Measurements from ENCODE around the gene TTC23. TPM values are rescaled to one million over a fixed set of nuclear protein-coding genes. Genes with fewer than 3 reads are reported as not detected.
A peak's percentile ranks its signal among the peaks of the same experiment; 100 is the strongest.

TTC23 gene
- total RNA-seq, 2 experiments from 2014 or later, result 2.8 to 7.6 TPM

DNA sequence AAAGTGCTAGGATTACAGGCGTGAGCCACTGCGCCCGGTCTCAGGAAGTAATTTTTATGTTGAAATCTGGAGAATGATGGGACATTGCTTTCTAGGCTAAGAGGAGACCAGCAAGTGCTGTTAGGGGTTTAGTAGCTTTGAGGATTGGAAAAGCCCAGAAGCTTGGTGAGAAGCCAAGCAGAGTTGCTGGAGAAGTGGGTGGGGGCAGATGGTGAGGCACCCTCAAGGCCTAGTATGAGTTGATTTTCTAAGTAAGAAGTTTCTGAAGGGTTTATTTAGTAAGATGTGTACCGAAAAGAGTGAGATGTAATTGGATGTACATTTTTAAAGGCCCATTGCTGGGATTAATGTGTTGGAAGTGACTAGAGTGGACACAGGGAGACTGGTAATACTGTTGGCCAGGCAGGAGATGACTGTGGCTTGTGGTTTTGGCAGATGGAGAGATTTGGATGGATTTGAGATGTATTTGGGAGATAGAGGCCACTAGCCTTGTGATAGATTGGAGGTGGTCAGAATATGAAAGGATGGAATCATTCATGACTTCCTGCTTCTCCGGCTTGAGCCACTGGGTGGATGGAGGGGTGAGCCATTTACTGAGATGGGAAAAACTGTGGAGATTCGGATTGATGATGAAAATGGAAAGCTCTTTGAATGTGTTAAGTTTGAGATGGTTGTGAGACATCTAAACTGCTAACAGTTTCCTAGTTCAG, 4.2 kb upstream of the TTC23 start:
- CTCF ChIA-PET (ENCODE audit: unreplicated experiment), result interaction anchor here (0.5 kb wide), 1 partner anchor 1882 kb away, joined by 3 read pairs; no protein-coding TSS in a partner anchor

DNA sequence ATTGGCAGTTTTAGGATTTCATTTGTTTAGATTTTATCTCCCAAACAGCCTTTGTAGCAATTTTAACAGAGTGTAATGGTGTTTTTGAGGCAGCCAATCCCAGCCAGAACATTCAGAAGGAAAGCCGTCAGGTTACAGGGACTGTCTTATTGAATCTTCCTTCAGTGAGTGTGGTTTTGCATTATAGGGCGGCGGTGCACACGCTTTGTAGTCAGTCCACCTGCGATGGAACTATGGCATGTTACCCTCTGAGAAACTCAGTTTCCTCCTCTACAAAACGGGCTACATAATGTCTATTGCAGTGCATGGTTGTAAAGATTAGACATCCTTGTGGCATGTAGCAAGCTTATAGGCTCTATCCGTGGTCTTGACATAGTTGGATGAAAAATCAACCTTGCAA, 2.9 kb upstream of the TTC23 start:
- H3K4me2 ChIP-seq (ENCODE audit: low read length), result peak overlapping the region; percentile 95
- no peak for TF ChIP-seq EZH2phosphoT487 (IDR thresholded peaks at IDR 0.05; ENCODE audit: borderline replicate concordance, low read depth, low read length)
- TF ChIP-seq, protein P1, sequence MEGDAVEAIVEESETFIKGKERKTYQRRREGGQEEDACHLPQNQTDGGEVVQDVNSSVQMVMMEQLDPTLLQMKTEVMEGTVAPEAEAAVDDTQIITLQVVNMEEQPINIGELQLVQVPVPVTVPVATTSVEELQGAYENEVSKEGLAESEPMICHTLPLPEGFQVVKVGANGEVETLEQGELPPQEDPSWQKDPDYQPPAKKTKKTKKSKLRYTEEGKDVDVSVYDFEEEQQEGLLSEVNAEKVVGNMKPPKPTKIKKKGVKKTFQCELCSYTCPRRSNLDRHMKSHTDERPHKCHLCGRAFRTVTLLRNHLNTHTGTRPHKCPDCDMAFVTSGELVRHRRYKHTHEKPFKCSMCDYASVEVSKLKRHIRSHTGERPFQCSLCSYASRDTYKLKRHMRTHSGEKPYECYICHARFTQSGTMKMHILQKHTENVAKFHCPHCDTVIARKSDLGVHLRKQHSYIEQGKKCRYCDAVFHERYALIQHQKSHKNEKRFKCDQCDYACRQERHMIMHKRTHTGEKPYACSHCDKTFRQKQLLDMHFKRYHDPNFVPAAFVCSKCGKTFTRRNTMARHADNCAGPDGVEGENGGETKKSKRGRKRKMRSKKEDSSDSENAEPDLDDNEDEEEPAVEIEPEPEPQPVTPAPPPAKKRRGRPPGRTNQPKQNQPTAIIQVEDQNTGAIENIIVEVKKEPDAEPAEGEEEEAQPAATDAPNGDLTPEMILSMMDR (conservative IDR thresholded peaks at IDR 0.05; ENCODE audit: low read length), result no peak
- H3K27ac ChIP-seq (ENCODE audit: low read depth, low read length, poor library complexity, severe bottlenecking), result peak overlapping the region; percentile 55
- no peaks in the 10 kb centered on the region for H3K9me2 ChIP-seq (ENCODE audit: insufficient read depth, low read length)
- peaks cover 26% of the 10 kb centered on the region; the same call in 1 of the 2 replicates for H3K79me2 ChIP-seq (ENCODE audit: insufficient read depth, low read depth, low read length)
- TSS peak; percentile 60 for BruUV-seq (replicated peaks)
- intact Hi-C loops (cut with micrococcal nuclease; ENCODE audit: unreplicated experiment), result loop anchor here (5.0 kb wide), 2 partner anchors 315 to 1675 kb away; partner anchors contain the start of gene MEF2A
- no peaks in the 10 kb centered on the region for H3K9me3 ChIP-seq (ENCODE audit: low read length)
- ChIA-PET CTCF (ENCODE audit: unreplicated experiment) (no interaction called here), POLR2A (interaction anchor here (0.9 to 2.1 kb wide), 4 partner anchors 8 to 481 kb away, joined by 3 to 9 read pairs (median 3); partner anchors contain the start of gene LYSMD4)
- peak overlapping the region; percentile 97; the same call in 1 of the 2 replicates for H2AFZ ChIP-seq (ENCODE audit: low read length)
- H4K20me1 ChIP-seq (ENCODE audit: insufficient read depth, low read length), result no peaks in the 10 kb centered on the region
- peak overlapping the region; percentile 97 for H3K4me3 ChIP-seq (ENCODE audit: low read depth, low read length, poor library complexity, severe bottlenecking)
- H3K4me1 ChIP-seq (ENCODE audit: insufficient read depth, low read length, poor library complexity, severe bottlenecking), result peaks cover 30% of the 10 kb centered on the region
- H3K36me3 ChIP-seq (ENCODE audit: insufficient read depth, low read length), result peaks cover 16% of the 10 kb centered on the region; the same call in 1 of the 2 replicates
- peak; percentile 51 for DNase-seq (ENCODE audit: low spot score)

More for the DNA sequence above, 4.2 kb upstream of the TTC23 start:
- TF ChIP-seq, protein P1 (conservative IDR thresholded peaks at IDR 0.05; ENCODE audit: low read length), result no peak
- TF ChIP-seq EZH2phosphoT487 (IDR thresholded peaks at IDR 0.05; ENCODE audit: borderline replicate concordance, low read depth, low read length), result no peak
- no peaks in the 10 kb centered on the region for H3K9me2 ChIP-seq (ENCODE audit: insufficient read depth, low read length)
- no peaks in the 10 kb centered on the region for H4K20me1 ChIP-seq (ENCODE audit: insufficient read depth, low read length)
- H3K36me3 ChIP-seq (ENCODE audit: insufficient read depth, low read length), result peaks cover 18% of the 10 kb centered on the region; the same call in 1 of the 2 replicates
- no peak for DNase-seq (ENCODE audit: low spot score)
- H3K4me2 ChIP-seq (ENCODE audit: low read length), result peak overlapping the region; percentile 95
- POLR2A ChIA-PET, result interaction anchor here (0.7 to 1.0 kb wide), 2 partner anchors 10 to 28 kb away, joined by 3 to 6 read pairs; no protein-coding TSS in a partner anchor
- peak overlapping the region; percentile 7 for H3K4me3 ChIP-seq (ENCODE audit: low read depth, low read length, poor library complexity, severe bottlenecking)
- H3K27ac ChIP-seq (ENCODE audit: low read depth, low read length, poor library complexity, severe bottlenecking), result no peak overlapping the region
- peaks cover 23% of the 10 kb centered on the region for H3K4me1 ChIP-seq (ENCODE audit: insufficient read depth, low read length, poor library complexity, severe bottlenecking)
- peaks cover 26% of the 10 kb centered on the region; the same call in 1 of the 2 replicates for H3K79me2 ChIP-seq (ENCODE audit: insufficient read depth, low read depth, low read length)
- no TSS peak for BruUV-seq (replicated peaks)
- H2AFZ ChIP-seq (ENCODE audit: low read length), result no peak overlapping the region
- intact Hi-C loops (cut with micrococcal nuclease; ENCODE audit: unreplicated experiment), result loop anchor here (5.0 kb wide), 2 partner anchors 314 to 1674 kb away; partner anchors contain the start of gene MEF2A
- no peaks in the 10 kb centered on the region for H3K9me3 ChIP-seq (ENCODE audit: low read length)
